H9 (cell line): ENCODE data around the gene YPEL5. TPM values are rescaled to one million over a fixed set of nuclear protein-coding genes. Genes with fewer than 3 reads are reported as not detected.
"Not testable (repeated sequence)": the region's sequence is repeated elsewhere in the genome, so short reads cannot be mapped to it uniquely, and the experiment has no call there.

Experiments used
- DNase-seq: peaks from one replicate; pipeline ENCODE4 v3.0.0-alpha.2; 2017
- H2AFZ ChIP-seq: one replicate; pipeline ENCODE4 v1.6.1; 2013; ENCODE audit warnings: mild to moderate bottlenecking, low read length, control low read depth, moderate library complexity
- H2AK5ac ChIP-seq: 2 replicates; pipeline ENCODE4 v1.6.1; 2013; ENCODE audit warnings: low read length, control low read depth, mixed read lengths; ENCODE audit not compliant: insufficient read length
- H2BK120ac ChIP-seq: one replicate; pipeline ENCODE4 v1.6.1; 2013; ENCODE audit warnings: low read depth, mild to moderate bottlenecking, low read length, control low read depth, inconsistent platforms; ENCODE audit not compliant: poor library complexity, severe bottlenecking
- H2BK12ac ChIP-seq: 2 replicates; pipeline ENCODE4 v1.6.1; 2013; ENCODE audit warnings: low read length, control low read depth, mixed read lengths, low read depth; ENCODE audit not compliant: insufficient read length
- H2BK15ac ChIP-seq: 2 replicates; pipeline ENCODE4 v1.6.1; 2013; ENCODE audit warnings: low read depth, low read length, control low read depth
- H2BK20ac ChIP-seq: one replicate; pipeline ENCODE4 v1.6.1; 2013; ENCODE audit warnings: low read depth, mild to moderate bottlenecking, low read length, control low read depth, inconsistent platforms; ENCODE audit not compliant: poor library complexity, severe bottlenecking
- H2BK5ac ChIP-seq: 2 replicates; pipeline ENCODE4 v1.6.1; 2013; ENCODE audit warnings: low read length, control low read depth, mixed read lengths; ENCODE audit not compliant: insufficient read length
- H3K14ac ChIP-seq: 2 replicates; pipeline ENCODE4 v1.6.1; 2013; ENCODE audit warnings: low read length, control low read depth; ENCODE audit not compliant: insufficient read depth
- H3K18ac ChIP-seq: 2 replicates; pipeline ENCODE4 v1.6.1; 2013; ENCODE audit warnings: low read depth, mild to moderate bottlenecking, mixed read lengths, low read length, control low read depth; ENCODE audit not compliant: insufficient read length
- H3K23ac ChIP-seq: 2 replicates; pipeline ENCODE4 v1.6.1; 2013; ENCODE audit warnings: low read length, control low read depth, mixed read lengths, low read depth; ENCODE audit not compliant: insufficient read length
- H3K23me2 ChIP-seq: 2 replicates; pipeline ENCODE4 v1.6.1; 2013; ENCODE audit warnings: low read depth, mild to moderate bottlenecking, mixed read lengths, low read length, control low read depth; ENCODE audit not compliant: insufficient read length, poor library complexity, severe bottlenecking
- H3K27ac ChIP-seq: 2 replicates; pipeline ENCODE4 v1.5.1; 2013; ENCODE audit warnings: low read length, control low read depth, mixed read lengths, low read depth; ENCODE audit not compliant: insufficient read length
- H3K27me3 ChIP-seq: 2 replicates; pipeline ENCODE4 v1.6.1; 2013; ENCODE audit warnings: low read length, control low read depth, inconsistent platforms; ENCODE audit not compliant: insufficient read depth
- H3K4ac ChIP-seq: 2 replicates; pipeline ENCODE4 v1.6.1; 2013; ENCODE audit warnings: low read depth, mild to moderate bottlenecking, control low read depth, inconsistent platforms, low read length, moderate library complexity
- H3K4me1 ChIP-seq: 2 replicates; pipeline ENCODE4 v1.6.1; 2013; ENCODE audit warnings: low read length, control low read depth, inconsistent platforms; ENCODE audit not compliant: insufficient read depth
- H3K4me2 ChIP-seq: 2 replicates; pipeline ENCODE4 v1.6.1; 2013; ENCODE audit warnings: low read length, control low read depth, mixed read lengths; ENCODE audit not compliant: insufficient read length, insufficient read depth
- H3K56ac ChIP-seq: 2 replicates; pipeline ENCODE4 v1.6.1; 2013; ENCODE audit warnings: low read depth, mild to moderate bottlenecking, mixed read lengths, low read length, control low read depth; ENCODE audit not compliant: insufficient read length
- H3K79me1 ChIP-seq: 2 replicates; pipeline ENCODE4 v1.6.1; 2013; ENCODE audit warnings: low read depth, mild to moderate bottlenecking, moderate library complexity, low read length, control low read depth, inconsistent platforms; ENCODE audit not compliant: insufficient read depth, poor library complexity, severe bottlenecking
- H3K79me2 ChIP-seq: 2 replicates; pipeline ENCODE4 v1.6.1; 2013; ENCODE audit warnings: low read length, control low read depth, inconsistent platforms; ENCODE audit not compliant: insufficient read depth
- H3K9ac ChIP-seq: 2 replicates; pipeline ENCODE4 v1.6.1; 2013; ENCODE audit warnings: low read length, control low read depth, mixed read lengths; ENCODE audit not compliant: insufficient read length; ENCODE audit errors: extremely low read depth
- H3K9me3 ChIP-seq: one replicate; pipeline ENCODE4 v1.6.1; 2013; ENCODE audit warnings: low read depth, low read length, inconsistent platforms; ENCODE audit not compliant: control insufficient read depth
- H3T11ph ChIP-seq: one replicate; pipeline ENCODE4 v1.6.1; 2013; ENCODE audit warnings: mild to moderate bottlenecking, low read length, control low read depth, inconsistent platforms
- H4K20me1 ChIP-seq: one replicate; pipeline ENCODE4 v1.6.1; 2013; ENCODE audit not compliant: control insufficient read depth, insufficient read length, insufficient read depth
- H4K5ac ChIP-seq: 2 replicates; pipeline ENCODE4 v1.6.1; 2013; ENCODE audit warnings: low read depth, mild to moderate bottlenecking, mixed read lengths, low read length, control low read depth; ENCODE audit not compliant: insufficient read length
- H4K8ac ChIP-seq: replicated peaks from 2 replicates; pipeline ENCODE4 v1.6.1; 2013; ENCODE audit warnings: low read length, control low read depth, mixed read lengths, low read depth; ENCODE audit not compliant: insufficient read length
- H4K91ac ChIP-seq: 2 replicates; pipeline ENCODE4 v1.6.1; 2013; ENCODE audit warnings: low read depth, mild to moderate bottlenecking, moderate library complexity, mixed read lengths, low read length, control low read depth; ENCODE audit not compliant: insufficient read length
- H3K27ac Mint-ChIP-seq, 3 experiments: 2 replicates in 2 of 3; 3 replicates in 1 of 3; pipeline ENCODE4 v1.8.0; 2020 to 2021; ENCODE audit warnings: mixed read lengths in 3 of 3, mild to moderate bottlenecking in 1 of 3, moderate library complexity in 1 of 3
- H3K27me3 Mint-ChIP-seq: 2 replicates; pipeline ENCODE4 v1.8.0; 2021; ENCODE audit warnings: low read depth, mild to moderate bottlenecking, moderate library complexity, mixed read lengths
- H3K36me3 Mint-ChIP-seq, 3 experiments: 2 replicates in 2 of 3; 3 replicates in 1 of 3; pipeline ENCODE4 v1.8.0; 2020 to 2021; ENCODE audit warnings: low read depth in 3 of 3, mixed read lengths in 3 of 3; ENCODE audit not compliant: insufficient read depth in 1 of 3
- H3K4me1 Mint-ChIP-seq, 2 experiments: 2 replicates each; pipeline ENCODE4 v1.8.0; 2020; ENCODE audit warnings: mixed read lengths in 2 of 2
- H3K4me3 Mint-ChIP-seq, 2 experiments: 2 replicates in 1 of 2; 3 replicates in 1 of 2; pipeline ENCODE4 v1.8.0; 2020 to 2021; ENCODE audit warnings: mild to moderate bottlenecking in 2 of 2, mixed read lengths in 2 of 2, moderate library complexity in 1 of 2
- H3K9me3 Mint-ChIP-seq, 2 experiments: 2 replicates in 1 of 2; 3 replicates in 1 of 2; pipeline ENCODE4 v1.8.0; 2020; ENCODE audit warnings: mild to moderate bottlenecking in 2 of 2, mixed read lengths in 2 of 2, moderate library complexity in 1 of 2
- WGBS: extraction: QIAGEN DNeasy Blood & Tissue Kit; methylation state at CpG from one replicate; pipeline ENCODE4 v1.1.7; 2013; ENCODE audit warnings: missing lambda C conversion rate, low lambda C conversion rate, mixed read lengths; ENCODE audit not compliant: insufficient read length; ENCODE audit errors: extremely low coverage; 5-methylcytosine and 5-hydroxymethylcytosine counted together
- total RNA-seq: library from RNA; stranded (reverse); gene quantifications from 2 replicates; pipeline ENCODE4 v1.2.1, GENCODE V29; 2021
- TF ChIP-seq, protein P1 (sequence below): fragments of 200-600 bp; sonication (generic); conservative IDR thresholded peaks from 3 replicates; pipeline ENCODE4 v1.8.0; 2021; ENCODE audit warnings: antibody characterized with exemption, mild to moderate bottlenecking

Gene YPEL5
- total RNA-seq, 1 experiment from 2014 or later, result 28.5 TPM

DNA sequence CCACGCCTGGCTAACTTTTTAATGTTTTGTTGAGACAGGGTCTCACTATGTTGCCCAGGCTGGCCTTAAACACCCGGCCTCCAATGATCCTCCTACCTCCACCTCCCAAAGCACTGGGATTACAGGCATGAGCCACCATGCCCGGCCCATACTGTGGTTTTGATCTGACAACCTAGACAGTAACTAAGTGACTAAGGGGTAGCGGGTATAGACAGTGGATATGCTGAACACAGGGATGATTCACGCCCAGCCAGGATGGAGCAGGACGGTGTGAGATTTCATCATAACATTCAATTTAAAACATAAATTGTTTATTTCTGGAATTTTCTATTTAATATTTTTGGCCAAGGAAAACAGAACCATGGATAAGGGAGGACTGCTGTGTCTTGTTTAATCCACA lies 36.0 kb upstream of the YPEL5 start:
- H3K23ac ChIP-seq, result no peak overlapping the region
- Mint-ChIP-seq H3K4me1 (peaks cover 12 to 17% of the 10 kb centered on the region in 2 experiments), H3K27me3 (no peaks in the 10 kb centered on the region; the same call in 1 of the 2 replicates), H3K4me3 (no peak overlapping the region), H3K36me3 (no peaks in the 10 kb centered on the region), H3K27ac (no peak overlapping the region), H3K9me3 (no peaks in the 10 kb centered on the region)
- H4K20me1 ChIP-seq, result no peaks in the 10 kb centered on the region
- no peak overlapping the region for H2BK5ac ChIP-seq
- H3K79me2 ChIP-seq, result no peaks in the 10 kb centered on the region
- H3K18ac ChIP-seq, result no peak overlapping the region
- no peak overlapping the region for H4K8ac ChIP-seq
- H3K56ac ChIP-seq, result no peak overlapping the region
- no peak overlapping the region for H2BK120ac ChIP-seq
- no peak overlapping the region for H2AFZ ChIP-seq
- H4K91ac ChIP-seq, result no peak overlapping the region
- no peak overlapping the region for H3K4ac ChIP-seq
- TF ChIP-seq, protein P1, sequence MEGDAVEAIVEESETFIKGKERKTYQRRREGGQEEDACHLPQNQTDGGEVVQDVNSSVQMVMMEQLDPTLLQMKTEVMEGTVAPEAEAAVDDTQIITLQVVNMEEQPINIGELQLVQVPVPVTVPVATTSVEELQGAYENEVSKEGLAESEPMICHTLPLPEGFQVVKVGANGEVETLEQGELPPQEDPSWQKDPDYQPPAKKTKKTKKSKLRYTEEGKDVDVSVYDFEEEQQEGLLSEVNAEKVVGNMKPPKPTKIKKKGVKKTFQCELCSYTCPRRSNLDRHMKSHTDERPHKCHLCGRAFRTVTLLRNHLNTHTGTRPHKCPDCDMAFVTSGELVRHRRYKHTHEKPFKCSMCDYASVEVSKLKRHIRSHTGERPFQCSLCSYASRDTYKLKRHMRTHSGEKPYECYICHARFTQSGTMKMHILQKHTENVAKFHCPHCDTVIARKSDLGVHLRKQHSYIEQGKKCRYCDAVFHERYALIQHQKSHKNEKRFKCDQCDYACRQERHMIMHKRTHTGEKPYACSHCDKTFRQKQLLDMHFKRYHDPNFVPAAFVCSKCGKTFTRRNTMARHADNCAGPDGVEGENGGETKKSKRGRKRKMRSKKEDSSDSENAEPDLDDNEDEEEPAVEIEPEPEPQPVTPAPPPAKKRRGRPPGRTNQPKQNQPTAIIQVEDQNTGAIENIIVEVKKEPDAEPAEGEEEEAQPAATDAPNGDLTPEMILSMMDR, result no peak
- no peak overlapping the region for H2AK5ac ChIP-seq
- H2BK15ac ChIP-seq, result no peak overlapping the region
- no peak overlapping the region for H3K14ac ChIP-seq
- no CpG with 5 or more reads among the region's 6 CpGs for WGBS
- H3K23me2 ChIP-seq, result no peaks in the 10 kb centered on the region
- no peaks in the 10 kb centered on the region for H3K27me3 ChIP-seq
- H4K5ac ChIP-seq, result no peak overlapping the region
- no peak overlapping the region for H3K9ac ChIP-seq
- no peaks in the 10 kb centered on the region for H3K79me1 ChIP-seq
- no peak overlapping the region for H3K27ac ChIP-seq
- H3K9me3 ChIP-seq, result no peaks in the 10 kb centered on the region
- DNase-seq, result no peak
- no peak overlapping the region for H3T11ph ChIP-seq
- H3K4me1 ChIP-seq, result no peaks in the 10 kb centered on the region
- no peak overlapping the region for H3K4me2 ChIP-seq
- H2BK20ac ChIP-seq, result no peak overlapping the region
- H2BK12ac ChIP-seq, result no peak overlapping the region

DNA sequence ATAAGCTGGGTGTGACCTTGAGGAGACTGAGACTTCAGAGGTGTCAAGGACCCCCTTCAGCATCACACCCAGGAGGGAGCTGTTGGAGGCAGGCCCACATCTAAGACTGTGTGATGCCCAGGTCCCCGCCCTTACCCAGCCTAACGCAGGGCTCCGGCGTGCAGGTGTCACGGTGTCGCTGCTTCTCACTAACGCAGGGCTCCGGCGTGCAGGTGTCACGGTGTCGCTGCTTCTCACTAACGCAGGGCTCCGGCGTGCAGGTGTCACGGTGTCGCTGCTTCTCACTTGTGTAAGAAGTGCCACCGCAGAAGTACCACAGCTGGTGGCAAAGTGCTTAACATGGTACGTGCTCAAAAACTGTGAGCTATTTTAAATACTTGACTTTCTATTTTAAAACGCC lies 35.6 kb upstream of the YPEL5 start:
- H3K4me2 ChIP-seq, H2BK20ac ChIP-seq, H3K4me3 Mint-ChIP-seq, H3K27ac Mint-ChIP-seq, H2BK12ac ChIP-seq, H2BK120ac ChIP-seq, H3K9me3 ChIP-seq, H4K91ac ChIP-seq, H3K36me3 Mint-ChIP-seq, H4K8ac ChIP-seq, H3K18ac ChIP-seq, H3K56ac ChIP-seq, H3K79me2 ChIP-seq, H2AK5ac ChIP-seq, H3K23ac ChIP-seq, H3K27me3 ChIP-seq, H3K23me2 ChIP-seq, H3K4ac ChIP-seq, H3K79me1 ChIP-seq, H2BK15ac ChIP-seq, H3K9ac ChIP-seq, H4K20me1 ChIP-seq, H2BK5ac ChIP-seq, DNase-seq, H3T11ph ChIP-seq, H2AFZ ChIP-seq, H3K9me3 Mint-ChIP-seq, H3K27me3 Mint-ChIP-seq, H3K14ac ChIP-seq, H3K27ac ChIP-seq, H3K4me1 ChIP-seq, H4K5ac ChIP-seq: not testable (repeated sequence)
- H3K4me1 Mint-ChIP-seq, result peaks cover 12 to 19% of the 10 kb centered on the region in 2 experiments
- WGBS, result no CpG with 5 or more reads among the region's 19 CpGs
